PC-9 (cell line): Measurements from ENCODE around the gene MAEA. TPM values are rescaled to one million over a fixed set of nuclear protein-coding genes. Genes with fewer than 3 reads are reported as not detected.

ENCODE experiments used
- BruUV-seq: library from RNA; stranded (reverse); fragments of 400-500 nt; replicated peaks from 2 replicates; lab custom pipeline; 2021; lab: Mats Ljungman, UMichigan
- CTCF ChIA-PET: fragments of 300-600 bp; sonication (Branson Sonifier 250); formaldehyde crosslinking; loops from one replicate; lab custom pipeline; 2022; ENCODE audit warnings: antibody characterized with exemption; lab: Charles Lee
- POLR2A ChIA-PET: fragments of 300-600 bp; sonication (Branson Sonifier 250); formaldehyde crosslinking; loops from one replicate; lab custom pipeline; 2022; ENCODE audit warnings: antibody characterized with exemption; ENCODE audit not compliant: unreplicated experiment; lab: Charles Lee
- DNase-seq, 2 experiments: peaks; one replicate each; pipeline versions ENCODE4 v3.0.0 to v3.0.0-alpha.2; 2015 to 2022; ENCODE audit warnings: mixed read lengths in 1 of 2
- H2AFZ ChIP-seq: fragments of 200-600 bp; sonication (generic); 2 replicates; pipeline ENCODE4 v1.8.1; 2017; ENCODE audit warnings: antibody characterized with exemption
- H3F3A ChIP-seq: fragments of 200-600 bp; sonication (generic); 2 replicates; pipeline ENCODE4 v1.8.1; 2017; ENCODE audit warnings: antibody characterized with exemption, mild to moderate bottlenecking, low read depth; ENCODE audit not compliant: insufficient read depth
- H3K27ac ChIP-seq: fragments of 200-600 bp; sonication (generic); 2 replicates; pipeline ENCODE4 v1.6.1; 2016; ENCODE audit warnings: mixed run types
- H3K27me3 ChIP-seq: fragments of 200-600 bp; sonication (generic); 2 replicates; pipeline ENCODE4 v1.6.1; 2016; ENCODE audit warnings: low read depth, mixed run types; ENCODE audit not compliant: insufficient read depth
- H3K36me3 ChIP-seq: fragments of 200-600 bp; sonication (generic); 2 replicates; pipeline ENCODE4 v1.6.1; 2016; ENCODE audit warnings: low read depth, mixed run types
- H3K4me1 ChIP-seq: fragments of 200-600 bp; sonication (generic); replicated peaks from 2 replicates; pipeline ENCODE4 v1.6.1; 2016; ENCODE audit warnings: mixed run types; ENCODE audit not compliant: insufficient read depth
- H3K4me2 ChIP-seq: fragments of 200-600 bp; sonication (generic); 2 replicates; pipeline ENCODE4 v1.6.1; 2017; ENCODE audit warnings: mixed run types
- H3K4me3 ChIP-seq: fragments of 200-600 bp; sonication (generic); 2 replicates; pipeline ENCODE4 v1.6.1; 2016; ENCODE audit warnings: mixed run types
- H3K79me2 ChIP-seq: fragments of 200-600 bp; sonication (generic); 2 replicates; pipeline ENCODE4 v1.6.1; 2017; ENCODE audit warnings: low read depth, mixed run types
- H3K9me2 ChIP-seq: fragments of 200-600 bp; sonication (generic); 2 replicates; pipeline ENCODE4 v1.8.1; 2017; ENCODE audit warnings: mild to moderate bottlenecking; ENCODE audit not compliant: insufficient read depth
- H3K9me3 ChIP-seq: fragments of 200-600 bp; sonication (generic); 2 replicates; pipeline ENCODE4 v1.8.1; 2016; ENCODE audit warnings: low read depth; ENCODE audit not compliant: insufficient read depth
- H4K20me1 ChIP-seq: fragments of 200-600 bp; sonication (generic); 2 replicates; pipeline ENCODE4 v1.8.1; 2017; ENCODE audit not compliant: insufficient read depth
- EZH2 ChIP-seq: fragments of 200-600 bp; sonication (generic); IDR thresholded peaks from 2 replicates; pipeline ENCODE4 v1.8.0; 2017; ENCODE audit warnings: antibody characterized with exemption, low read depth
- intact Hi-C: fragments of 100-400 bp; cut with micrococcal nuclease; formaldehyde crosslinking; loops from one replicate; pipeline ENCODE4 v1.10.0; 2022; ENCODE audit not compliant: unreplicated experiment
- total RNA-seq: library from RNA; stranded (reverse); gene quantifications from 2 replicates; pipeline ENCODE4 v1.2.3, GENCODE V29; 2021
- TF ChIP-seq, protein P1 (sequence below): fragments of 200-600 bp; sonication (generic); conservative IDR thresholded peaks from 2 replicates; pipeline ENCODE4 v1.6.1; 2017; ENCODE audit warnings: mixed run types, antibody characterized with exemption, mild to moderate bottlenecking, moderate library complexity

The MAEA gene
- total RNA-seq, 1 experiment from 2014 or later: 79.4 TPM

DNA sequence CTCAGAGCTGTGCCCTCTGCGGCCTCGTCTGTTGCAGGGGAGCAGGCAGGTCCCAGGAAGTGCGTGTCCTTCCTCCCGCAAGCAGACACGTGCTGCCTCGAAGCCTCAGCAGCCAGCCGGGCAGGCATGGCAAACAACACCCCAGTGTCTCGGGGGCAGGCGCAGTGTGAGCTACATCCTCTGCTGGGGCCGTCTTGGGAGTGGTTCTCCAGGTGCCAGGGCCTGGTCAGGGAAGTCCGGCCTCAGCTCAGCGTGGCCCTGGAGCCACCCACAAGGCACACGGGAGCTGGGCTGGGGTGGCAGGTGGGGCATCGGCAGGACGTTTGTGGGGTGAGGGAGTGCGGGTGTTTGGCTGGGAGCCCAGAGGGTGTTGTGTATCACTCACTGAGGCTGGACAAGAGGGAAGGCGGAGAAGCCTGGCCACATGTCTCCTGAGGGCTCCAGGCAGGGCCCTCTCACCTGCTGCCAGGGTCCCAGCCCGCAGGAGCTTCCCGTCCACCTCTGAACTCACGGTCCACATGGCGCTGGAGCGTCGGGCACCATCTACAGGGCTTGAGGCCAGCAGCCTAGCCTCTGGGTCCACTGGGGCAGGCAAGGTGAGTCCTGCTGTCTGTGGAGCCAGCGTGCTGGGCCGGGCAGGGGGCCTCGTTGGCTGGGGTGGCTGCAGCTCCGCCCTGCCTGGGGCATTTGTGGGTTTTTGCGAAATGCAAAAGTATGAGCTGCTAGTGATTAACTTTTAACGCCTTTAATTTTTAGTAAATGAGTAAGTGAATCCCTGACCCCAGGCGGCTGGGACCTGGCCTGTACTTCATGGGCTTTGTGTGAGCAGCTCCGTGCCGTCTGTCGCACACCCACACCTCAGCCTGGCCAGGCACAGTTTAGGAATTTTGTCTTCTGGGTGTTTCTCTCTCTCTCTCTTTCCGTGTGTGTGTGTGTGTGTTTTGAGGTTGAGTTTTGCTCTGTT is 40.0 kb downstream of the MAEA start:
- Histone ChIP-seq H3K36me3 (peaks cover 6% of the 10 kb centered on the region; the same call in 1 of the 2 replicates), H3K79me2 (peaks cover 29% of the 10 kb centered on the region)
- peak; percentile 92 to 97 for DNase-seq

DNA sequence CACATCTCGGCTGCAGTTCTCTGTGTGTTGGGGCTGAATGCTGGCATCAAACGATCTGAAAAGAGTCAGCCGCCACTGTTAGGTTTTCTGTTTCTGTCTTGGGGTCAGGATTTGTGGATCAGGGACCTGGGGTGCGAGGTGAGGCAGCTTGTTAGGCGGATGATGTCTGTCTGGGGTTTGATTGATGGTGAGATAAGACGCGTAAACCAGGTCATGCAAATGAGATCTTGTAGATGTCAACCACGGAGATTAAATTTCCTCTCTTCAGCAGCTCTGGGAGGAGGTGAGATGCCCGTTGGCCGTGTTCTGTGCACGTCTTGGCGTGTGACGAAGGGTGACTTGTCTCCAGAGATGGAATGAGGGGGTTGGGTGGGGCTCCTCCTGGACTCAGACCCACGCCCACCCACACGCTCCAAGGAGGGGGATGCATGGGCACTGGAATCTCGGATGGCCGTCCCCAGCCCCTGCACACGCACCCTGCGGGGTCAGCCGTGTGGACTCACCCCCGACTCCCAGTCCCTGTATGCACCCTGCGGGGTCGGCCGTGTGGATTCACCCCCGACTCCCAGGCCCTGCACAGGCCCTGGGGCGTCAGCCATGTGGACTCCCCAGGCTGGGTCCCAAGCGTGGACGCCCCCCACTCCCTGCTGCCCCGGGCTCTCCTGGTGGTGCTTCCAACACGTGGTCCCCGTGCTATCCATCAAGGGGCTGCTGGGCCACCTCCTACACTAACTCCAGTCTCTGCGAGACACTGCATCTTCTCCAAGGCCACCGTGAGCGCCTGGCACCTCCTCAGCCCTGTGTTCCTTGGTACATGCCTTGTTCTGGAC is 41.3 kb downstream of the MAEA start:
- POLR2A ChIA-PET: interaction anchor here (0.6 to 0.7 kb wide), 2 partner anchors 164 to 297 kb away, joined by 3 to 4 read pairs; no protein-coding TSS in a partner anchor
- H3K9me3 ChIP-seq: no peaks in the 10 kb centered on the region; the same call in 1 of the 2 replicates
- peaks cover 32% of the 10 kb centered on the region for H3K4me1 ChIP-seq
- peaks cover 6% of the 10 kb centered on the region; the same call in 1 of the 2 replicates for H3K36me3 ChIP-seq
- CTCF ChIA-PET: no interaction called here
- peaks cover 4% of the 10 kb centered on the region; the same call in 1 of the 2 replicates for H4K20me1 ChIP-seq
- H3K79me2 ChIP-seq: peaks cover 29% of the 10 kb centered on the region
- no peaks in the 10 kb centered on the region for H3K9me2 ChIP-seq
- no peak overlapping the region for H2AFZ ChIP-seq
- H3K27me3 ChIP-seq: no peaks in the 10 kb centered on the region
- TSS peak; percentile 62 for BruUV-seq
- peak overlapping the region; percentile 85 for H3K27ac ChIP-seq
- DNase-seq: peak in 1 of 2 experiments; percentile 39
- peaks cover 61% of the 10 kb centered on the region for H3F3A ChIP-seq
- peak overlapping the region; percentile 58; the same call in 1 of the 2 replicates for H3K4me2 ChIP-seq
- H3K4me3 ChIP-seq: no peak overlapping the region
- intact Hi-C loops: loop anchor here (1.0 to 10.0 kb wide), 2 partner anchors 14 to 286 kb away; no protein-coding TSS in a partner anchor
- no peak for TF ChIP-seq EZH2
- TF ChIP-seq, protein P1, sequence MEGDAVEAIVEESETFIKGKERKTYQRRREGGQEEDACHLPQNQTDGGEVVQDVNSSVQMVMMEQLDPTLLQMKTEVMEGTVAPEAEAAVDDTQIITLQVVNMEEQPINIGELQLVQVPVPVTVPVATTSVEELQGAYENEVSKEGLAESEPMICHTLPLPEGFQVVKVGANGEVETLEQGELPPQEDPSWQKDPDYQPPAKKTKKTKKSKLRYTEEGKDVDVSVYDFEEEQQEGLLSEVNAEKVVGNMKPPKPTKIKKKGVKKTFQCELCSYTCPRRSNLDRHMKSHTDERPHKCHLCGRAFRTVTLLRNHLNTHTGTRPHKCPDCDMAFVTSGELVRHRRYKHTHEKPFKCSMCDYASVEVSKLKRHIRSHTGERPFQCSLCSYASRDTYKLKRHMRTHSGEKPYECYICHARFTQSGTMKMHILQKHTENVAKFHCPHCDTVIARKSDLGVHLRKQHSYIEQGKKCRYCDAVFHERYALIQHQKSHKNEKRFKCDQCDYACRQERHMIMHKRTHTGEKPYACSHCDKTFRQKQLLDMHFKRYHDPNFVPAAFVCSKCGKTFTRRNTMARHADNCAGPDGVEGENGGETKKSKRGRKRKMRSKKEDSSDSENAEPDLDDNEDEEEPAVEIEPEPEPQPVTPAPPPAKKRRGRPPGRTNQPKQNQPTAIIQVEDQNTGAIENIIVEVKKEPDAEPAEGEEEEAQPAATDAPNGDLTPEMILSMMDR: no peak

More for the DNA sequence above, 40.0 kb downstream of the MAEA start:
- H3K4me2 ChIP-seq: peak overlapping the region; percentile 58
- H2AFZ ChIP-seq: no peak overlapping the region; the same call in 1 of the 2 replicates
- POLR2A ChIA-PET: interaction anchor here (0.6 to 1.6 kb wide), 6 partner anchors 17 to 559 kb away, joined by 3 to 13 read pairs (median 4); partner anchors contain the start of gene UVSSA
- H3K4me3 ChIP-seq: no peak overlapping the region
- CTCF ChIA-PET: interaction anchor here (0.6 kb wide), 1 partner anchor 1088 kb away, joined by 3 read pairs; no protein-coding TSS in a partner anchor
- peaks cover 4% of the 10 kb centered on the region; the same call in 1 of the 2 replicates for H4K20me1 ChIP-seq
- H3K4me1 ChIP-seq: peaks cover 32% of the 10 kb centered on the region
- intact Hi-C loops: loop anchor here (1.0 to 10.0 kb wide), 3 partner anchors 16 to 285 kb away; partner anchors contain the start of gene MAEA
- TF ChIP-seq, protein P1: no peak
- TF ChIP-seq EZH2: no peak
- no peaks in the 10 kb centered on the region for H3K9me3 ChIP-seq
- BruUV-seq: TSS peak; percentile 38
- no peaks in the 10 kb centered on the region for H3K27me3 ChIP-seq
- H3F3A ChIP-seq: peaks cover 59% of the 10 kb centered on the region
- H3K9me2 ChIP-seq: no peaks in the 10 kb centered on the region
- H3K27ac ChIP-seq: peak overlapping the region; percentile 85
